HG03045 (cell line): ENCODE measurements around the gene VPS39.

Experiments
- ATAC-seq: cut with Tn5 transposase; IDR thresholded peaks from one replicate; pipeline ENCODE4 v1.9.1; 2021; ENCODE audit warnings: mild to moderate bottlenecking, moderate library complexity; ENCODE audit not compliant: unreplicated experiment

VPS39 gene

DNA sequence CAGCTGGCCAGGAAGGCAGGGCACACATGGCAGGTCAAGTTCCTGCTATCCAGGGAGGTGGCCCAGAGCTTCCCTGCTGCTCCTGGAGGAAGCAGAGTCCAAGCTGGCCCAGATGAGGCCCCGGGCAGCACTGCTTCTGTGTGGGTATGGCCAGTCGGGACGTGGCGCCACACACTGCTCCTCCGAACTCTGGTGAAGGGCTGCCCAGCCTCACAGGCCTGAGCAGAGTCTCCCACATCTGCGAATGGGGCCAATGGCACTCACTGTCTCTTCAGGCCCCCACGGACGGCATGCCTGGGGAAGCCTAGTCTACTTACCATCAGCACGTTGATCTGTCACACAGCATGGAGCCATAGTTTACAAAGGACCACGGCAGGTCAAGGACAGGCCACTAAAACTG is 49.2 kb downstream of the VPS39 start:
- ATAC-seq, result no peak

DNA sequence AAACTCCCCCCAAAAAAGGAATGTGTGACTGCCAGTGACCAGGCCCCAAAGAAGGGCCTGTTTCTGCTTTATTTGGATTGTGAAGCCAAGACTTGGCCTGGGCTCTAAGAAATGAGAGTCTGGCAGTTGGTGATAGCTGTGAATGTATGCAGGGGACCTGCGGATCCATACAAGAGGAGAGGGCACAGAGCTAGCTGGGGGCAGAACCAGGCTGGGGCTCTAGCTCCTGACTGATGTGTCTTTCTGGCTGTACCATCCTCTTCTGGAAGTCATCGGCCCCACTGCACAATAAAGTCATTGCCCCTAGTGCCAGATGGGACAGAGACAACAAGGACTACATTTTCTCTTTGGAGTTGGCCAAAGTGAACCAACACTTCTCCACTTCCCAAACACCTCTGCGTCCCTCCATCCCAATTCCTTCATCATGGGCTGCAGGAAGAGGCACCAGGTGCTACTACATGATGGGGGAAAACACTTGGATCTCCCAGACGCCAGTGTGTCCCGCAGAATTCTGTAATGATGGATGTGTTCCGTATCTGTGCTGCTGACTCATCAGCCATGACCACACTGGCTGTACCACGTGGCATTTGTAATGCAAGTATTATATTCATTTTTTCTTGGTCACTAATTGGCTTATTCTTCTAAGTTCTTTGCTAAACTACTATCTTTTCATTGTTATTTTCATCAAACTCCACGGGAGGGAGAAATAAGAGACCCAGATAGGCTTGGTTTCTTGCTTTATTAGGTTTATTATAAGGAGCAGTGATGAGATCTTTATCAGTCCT is 49.9 kb downstream of the VPS39 start:
- ATAC-seq, result no peak

DNA sequence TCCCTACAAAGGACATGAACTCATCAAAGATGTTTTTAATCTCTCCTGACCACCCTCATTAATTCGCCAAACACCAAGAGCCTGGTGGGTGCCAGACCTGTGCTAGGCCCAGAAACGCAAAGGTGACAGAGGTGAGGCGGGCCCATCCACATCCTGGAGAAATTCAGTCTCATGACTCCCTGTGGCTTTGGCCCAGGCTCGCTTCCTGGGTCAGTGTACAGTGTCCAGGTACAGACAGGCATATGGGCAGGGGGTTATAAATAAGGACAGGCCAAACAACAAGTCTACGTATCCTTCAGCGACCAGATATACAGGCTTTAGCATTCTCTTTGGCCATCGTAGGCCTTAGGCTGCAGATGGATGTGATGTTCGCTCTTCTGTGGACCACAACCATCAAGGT is 50.7 kb downstream of the VPS39 start:
- no peak for ATAC-seq

DNA sequence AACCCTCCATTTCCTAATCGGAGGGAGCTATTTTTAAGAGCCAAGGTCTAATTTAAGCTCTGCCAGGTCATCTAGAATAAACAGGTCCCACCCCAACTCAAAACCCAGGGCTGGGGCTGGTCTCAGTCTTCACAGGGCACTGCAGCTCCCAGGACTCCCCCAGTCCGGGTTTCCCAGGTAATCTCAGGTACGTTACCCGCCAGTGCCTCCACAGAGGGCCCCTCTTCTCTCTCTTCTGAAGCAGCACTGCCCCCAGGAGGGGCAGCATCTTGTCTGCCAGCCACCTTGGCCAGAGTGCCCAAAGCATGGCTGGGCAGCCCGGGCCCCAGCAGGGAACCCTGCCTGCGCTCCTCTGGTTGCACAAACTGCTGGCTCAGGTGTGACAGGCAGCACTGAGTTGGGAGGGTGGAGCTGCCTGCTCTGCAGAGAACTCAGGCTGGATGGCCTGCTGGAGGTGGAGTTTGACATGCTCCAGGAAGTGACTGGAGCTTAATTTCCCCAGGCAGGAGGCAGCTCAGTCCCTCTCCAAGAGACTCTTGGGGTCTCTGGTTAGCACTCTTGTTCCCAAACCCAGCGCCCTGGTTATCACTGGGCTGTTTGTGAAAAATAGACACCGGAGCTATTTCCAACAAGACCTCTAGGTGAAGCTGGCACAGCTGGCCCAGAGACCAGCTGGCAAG is 51.7 kb downstream of the VPS39 start, which contains the start of gene PLA2G4F:
PLA2G4F (minus strand) TSS at position 394 of the 680 bp plus-strand sequence; CDS start at position 307, 87 bp downstream.
- ATAC-seq, result no peak

DNA sequence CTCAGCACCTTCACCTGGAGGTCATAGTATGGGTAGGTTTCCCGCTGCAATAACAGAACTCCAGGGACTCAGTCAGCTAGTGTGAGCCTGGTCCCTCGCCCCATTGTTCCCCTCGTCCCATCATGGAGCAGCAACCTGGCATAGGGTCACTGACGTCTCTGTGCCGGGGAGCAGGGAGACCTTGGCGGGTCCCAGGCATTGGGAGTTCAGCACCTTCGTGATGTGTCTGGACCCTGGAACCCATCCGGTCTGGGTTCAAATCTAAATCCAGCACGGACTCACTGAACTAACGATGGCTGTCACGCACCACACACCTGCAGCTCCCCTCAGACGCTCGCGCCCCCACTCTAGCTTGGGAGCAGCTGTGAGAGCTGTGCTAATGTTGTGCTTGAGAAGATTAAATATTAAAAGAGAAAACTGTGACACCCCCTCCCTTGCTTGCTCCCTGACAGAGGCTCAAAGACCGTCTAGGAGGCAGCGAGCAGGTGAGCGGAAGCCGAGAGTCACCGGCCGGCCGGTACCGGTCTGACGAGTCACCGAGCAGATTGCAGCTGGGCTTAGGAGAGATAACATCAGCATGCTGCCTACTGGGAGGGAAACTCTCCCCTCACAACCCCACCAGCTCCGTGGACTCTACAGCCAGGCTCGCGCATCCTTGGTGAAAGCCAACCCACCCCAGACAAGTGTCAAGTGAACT is 52.4 kb downstream of the VPS39 start:
- ATAC-seq, result no peak

DNA sequence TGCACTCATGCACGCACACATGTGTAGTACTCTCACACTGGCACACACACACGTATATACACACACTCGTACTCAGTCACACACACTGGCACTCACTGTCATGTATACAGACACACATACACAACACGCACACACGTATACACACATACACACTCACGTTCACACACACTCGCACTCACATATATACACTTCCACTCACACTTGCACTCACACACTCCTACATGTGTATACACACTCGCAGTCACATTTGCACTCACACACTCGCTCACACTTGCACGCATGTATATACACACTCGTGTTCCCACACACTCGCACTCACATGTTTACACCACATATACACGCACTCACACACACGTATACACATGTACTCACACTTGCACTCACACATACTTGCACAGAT is 53.1 kb downstream of the VPS39 start:
- ATAC-seq, result no peak

DNA sequence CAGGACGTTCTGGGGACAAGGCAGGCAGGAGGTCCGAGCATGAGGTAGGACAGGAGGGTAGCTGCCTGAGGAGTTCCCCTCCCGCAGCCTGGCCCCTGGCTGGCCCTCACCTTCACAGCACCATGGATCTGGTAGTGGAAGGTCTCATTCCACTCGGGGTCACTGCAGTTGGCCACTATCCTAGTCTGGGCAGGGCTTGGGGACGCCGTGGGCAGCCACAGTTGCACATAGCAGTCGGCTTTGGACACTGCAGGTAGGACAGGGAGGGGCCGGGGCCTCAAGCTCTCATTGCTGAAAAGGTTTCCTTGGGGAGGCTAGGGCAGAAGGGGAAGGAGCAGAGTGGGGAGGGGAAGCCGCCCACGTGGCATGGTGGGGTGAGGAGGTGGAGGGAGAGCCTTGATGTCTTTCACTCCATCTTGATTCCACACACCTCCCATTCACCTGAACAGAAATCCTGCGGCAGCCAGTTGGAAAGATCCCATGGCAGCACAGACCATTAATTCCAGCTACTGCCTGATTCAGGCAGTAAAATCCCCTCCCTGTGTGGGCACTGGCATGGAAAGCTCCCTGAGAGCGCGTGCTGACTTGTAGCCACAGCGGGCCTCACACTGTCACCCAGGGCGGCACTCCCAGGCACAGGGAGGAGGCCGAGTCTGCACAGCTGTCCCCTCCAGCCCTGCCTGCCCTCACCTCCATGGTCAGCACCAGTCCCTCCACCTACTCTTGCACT is 53.7 kb downstream of the VPS39 start:
- ATAC-seq, result no peak

DNA sequence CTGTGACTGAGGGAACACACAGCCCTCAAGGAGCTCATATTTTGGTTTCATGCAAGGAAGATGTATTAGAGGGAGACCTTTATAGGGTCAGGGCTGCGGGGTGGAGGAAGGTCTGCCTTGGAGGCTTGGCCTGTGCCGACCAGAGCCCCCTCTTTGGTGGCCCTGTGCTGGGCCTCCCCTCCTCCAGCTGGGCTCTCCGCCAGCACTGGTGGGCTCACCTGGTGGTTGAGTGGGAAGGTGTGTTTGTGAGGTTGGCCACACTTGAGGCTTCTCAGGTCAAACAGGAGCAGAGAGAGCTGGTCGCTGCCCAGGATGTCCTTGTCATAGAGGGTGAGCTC is 54.3 kb downstream of the VPS39 start:
- no peak for ATAC-seq

DNA sequence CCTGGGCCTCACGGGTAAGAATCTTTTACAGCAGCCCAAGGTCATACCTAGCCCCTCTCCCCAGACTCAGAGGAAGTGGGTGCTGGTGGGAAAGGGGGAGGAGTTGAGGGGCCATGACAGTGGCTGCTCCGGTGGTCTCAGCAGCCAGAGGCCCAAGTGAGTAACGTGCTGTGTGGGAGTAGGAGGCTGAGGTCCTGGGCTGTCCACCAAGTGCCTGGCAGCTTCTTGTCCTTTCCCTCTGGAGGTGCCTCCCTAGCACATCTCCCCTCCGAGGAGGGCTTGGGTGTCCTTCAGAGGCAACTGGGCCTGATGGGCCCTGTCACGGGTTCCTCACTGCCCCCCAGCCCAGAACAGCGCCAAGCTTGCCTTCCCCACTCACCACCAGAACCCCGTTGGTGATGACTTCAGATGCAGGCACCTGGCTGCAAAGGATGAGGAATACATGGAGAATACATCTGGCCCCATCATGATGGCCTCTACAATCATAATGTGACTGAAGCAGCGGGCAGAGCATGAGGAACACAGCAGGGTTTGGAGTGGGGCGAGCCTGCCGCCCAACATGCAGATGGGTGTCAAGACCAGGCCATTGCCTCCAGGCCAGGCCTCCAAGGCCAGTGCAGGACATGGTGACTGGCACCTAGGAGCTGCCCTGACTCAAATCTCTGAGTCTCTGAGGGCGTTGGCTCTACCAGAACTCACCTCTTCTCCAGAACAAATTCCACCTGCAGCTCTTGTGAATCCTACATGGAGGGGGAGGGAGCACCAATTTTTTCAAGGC is 55.0 kb downstream of the VPS39 start:
- ATAC-seq, result no peak

DNA sequence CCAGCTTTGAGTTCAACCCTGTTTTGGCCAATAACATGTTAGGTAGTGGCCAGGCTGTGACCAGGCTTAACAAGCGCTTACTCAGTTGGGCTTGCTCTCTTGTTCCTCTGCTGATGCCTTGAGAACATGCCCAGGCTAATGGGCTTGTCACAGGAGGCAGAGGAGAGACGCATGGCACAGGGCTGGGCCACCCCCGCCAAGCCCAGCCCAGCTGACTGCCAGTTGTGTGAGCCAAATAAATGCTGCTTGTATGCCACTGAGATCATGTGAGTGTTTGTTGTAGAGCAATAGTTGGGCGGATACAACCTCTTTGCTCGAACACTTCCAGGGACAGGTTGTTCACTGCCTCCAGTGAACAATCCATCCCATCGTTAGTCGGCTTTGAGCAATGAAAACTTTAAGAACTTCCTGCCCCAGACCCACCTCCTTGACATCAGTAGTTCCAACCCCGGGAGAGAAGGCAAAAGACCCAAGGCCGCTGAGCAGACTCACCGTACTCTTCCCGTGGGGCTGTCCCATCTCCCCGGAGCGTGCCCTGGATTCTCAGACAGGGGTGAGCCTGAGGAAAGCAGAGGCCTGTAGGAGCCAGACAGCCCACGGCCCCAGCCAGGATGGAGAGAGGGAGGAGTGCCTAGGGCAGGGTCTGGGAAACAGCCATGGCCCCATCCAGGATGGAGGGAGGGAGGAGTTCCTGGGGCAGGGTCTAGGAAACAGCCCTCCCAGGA is 55.7 kb downstream of the VPS39 start:
- ATAC-seq, result no peak

DNA sequence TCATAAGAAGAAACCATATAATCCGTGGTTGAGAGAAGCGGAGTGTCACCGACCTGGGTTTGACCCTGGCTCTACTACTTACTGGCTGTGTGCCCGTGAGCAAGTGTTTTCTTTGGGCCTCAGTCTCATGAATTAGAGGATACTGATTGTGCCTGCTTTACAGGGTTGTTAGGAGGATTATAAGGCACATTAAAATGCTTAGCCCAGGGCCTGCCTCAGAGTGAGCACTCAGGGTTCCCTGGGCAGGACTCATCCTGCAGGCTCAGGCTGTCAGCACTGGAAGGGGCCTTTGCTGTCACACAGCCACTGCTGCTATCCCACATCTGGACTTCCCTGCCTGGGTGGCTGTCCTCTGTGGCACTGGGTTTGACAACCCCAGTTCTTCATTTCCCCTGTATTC is 56.4 kb downstream of the VPS39 start:
- no peak for ATAC-seq

DNA sequence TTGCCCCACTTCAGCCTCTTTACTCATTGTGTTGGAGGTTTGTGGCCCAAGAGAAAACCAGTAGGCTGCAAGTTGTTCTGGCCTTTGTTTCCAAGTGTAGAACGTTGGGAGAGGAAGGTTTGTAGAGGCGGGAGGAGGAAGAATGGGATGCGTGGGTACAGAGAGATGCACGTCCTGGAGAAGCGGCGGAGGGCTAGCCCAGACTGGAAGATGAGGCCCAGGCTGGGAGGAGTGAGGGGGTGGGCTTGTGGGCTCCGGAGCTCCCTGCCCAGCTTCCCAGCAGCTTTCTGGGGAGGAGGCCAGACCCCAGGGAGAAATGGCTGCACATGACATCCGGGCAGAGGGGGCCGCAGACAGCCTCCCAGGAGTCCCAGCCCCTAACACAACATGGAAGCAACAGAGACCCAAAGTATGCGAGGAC is 57.0 kb downstream of the VPS39 start:
- ATAC-seq, result no peak

DNA sequence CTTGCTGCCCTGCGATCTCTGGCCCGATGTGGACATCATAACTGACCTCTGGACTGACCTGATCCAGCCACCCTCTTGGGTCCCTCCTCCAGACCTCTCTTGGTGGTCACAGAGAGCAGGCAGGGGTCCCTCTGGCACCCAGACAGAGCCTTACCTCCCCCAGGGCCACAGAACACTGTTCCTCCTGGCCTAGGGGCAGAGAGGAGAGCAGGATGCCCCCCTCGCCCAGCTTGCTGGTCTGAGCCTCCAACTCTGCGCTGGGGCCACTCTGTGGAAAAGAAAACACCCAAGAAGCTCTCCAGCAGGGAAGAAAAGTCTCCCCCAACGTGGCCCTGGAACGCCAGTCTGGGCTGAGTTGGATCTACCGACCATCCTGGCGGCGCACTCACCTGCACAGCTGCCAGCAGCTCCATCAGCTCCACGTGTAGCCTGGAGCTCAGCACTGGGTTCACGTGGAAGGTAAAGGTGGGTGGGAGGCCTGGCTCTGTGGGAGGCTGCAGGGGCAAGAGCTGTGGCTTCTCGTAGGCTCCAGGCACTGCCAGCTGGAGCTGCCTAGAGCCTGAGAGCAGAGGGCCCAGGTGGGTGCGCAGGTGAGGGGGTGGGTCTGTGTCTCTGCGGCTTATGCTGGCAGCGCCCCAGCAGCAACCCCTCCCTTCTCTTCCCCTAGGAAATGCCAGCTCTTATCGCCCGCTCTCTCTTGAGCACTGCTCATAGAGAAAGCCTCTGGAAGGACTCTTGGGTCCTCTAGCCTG is 57.7 kb downstream of the VPS39 start:
- no peak for ATAC-seq

DNA sequence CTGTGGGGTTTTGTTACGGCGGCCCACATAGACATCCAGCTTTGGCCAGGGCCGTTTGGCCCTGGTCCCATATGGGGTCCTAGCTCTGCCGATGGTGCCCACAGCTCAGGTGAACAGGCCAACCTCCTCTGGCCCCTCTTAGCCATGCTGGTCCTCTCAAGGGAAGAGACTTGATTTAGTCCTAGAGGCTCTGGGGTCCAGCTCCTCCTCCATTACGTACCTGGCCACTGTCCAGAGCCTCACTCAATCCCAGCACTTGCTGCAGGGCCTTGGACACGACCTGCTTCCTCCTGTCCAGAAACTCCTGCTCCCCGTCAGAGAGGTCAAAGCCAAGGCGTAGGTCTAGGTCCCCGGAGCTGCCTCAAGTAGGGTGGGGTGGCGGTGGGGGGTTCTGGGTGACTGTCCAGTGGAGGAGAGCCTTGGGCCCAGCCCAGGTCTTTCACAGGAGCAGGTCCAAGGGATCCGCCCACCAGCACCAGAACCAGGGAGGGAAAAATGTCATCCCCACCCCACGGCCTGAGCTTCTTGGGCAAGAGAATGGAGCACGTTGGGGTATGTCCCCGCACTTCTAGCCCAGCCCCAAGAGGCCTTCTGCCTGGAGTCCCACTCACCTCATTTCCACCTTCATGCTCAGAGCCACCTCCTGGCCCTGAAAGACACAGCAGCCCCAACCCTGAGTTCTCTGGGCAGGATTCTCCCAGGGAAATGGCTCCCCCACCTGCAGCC is 58.4 kb downstream of the VPS39 start:
- no peak for ATAC-seq

DNA sequence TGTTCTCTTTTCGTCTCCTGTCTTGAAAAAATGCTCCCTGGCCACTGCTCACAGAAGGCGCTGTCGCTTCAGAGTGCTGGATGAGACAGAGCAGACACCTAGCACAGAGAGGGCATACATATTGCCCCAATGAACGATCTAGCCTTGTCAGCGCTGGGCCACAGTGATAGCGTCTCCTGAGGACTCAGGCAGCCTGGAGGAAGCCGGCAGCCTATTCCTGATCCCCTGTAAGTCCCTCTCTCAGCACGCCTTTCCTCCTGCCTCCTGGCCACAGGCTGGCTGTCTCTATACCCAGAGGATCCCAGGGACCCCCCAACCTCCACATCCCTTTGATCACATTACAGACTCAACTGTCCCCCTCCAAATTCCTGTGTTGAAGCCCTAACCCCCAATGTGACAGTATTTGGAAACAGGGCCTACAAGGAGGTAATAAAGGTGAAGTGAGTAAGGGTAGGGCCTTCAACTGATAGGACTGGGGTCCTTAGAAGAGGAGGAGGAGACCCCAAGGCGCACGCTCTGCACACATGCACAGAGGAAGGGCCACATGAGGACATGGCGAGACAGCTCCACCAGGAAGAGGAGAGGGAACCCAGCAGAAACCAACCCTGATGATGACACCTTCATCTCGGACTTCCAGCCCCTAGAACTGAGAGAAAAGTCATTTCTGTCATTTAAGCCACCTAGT is 59.2 kb downstream of the VPS39 start:
- ATAC-seq, result no peak

DNA sequence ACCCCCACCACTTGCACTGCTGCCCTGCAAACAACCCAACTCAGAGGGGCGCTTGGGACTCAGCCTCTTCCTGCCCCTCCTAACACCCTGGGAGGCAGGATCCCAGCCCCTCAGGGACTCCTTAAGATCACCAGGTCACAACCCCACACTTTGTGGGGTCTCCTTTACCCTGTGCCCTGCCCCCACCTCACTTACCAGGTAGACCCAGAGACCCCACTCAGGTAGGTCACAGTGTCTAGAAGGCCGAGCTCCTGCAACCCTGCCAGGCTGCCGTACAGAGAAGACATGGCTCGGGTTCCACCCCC is 60.7 kb downstream of the VPS39 start:
- no peak for ATAC-seq

DNA sequence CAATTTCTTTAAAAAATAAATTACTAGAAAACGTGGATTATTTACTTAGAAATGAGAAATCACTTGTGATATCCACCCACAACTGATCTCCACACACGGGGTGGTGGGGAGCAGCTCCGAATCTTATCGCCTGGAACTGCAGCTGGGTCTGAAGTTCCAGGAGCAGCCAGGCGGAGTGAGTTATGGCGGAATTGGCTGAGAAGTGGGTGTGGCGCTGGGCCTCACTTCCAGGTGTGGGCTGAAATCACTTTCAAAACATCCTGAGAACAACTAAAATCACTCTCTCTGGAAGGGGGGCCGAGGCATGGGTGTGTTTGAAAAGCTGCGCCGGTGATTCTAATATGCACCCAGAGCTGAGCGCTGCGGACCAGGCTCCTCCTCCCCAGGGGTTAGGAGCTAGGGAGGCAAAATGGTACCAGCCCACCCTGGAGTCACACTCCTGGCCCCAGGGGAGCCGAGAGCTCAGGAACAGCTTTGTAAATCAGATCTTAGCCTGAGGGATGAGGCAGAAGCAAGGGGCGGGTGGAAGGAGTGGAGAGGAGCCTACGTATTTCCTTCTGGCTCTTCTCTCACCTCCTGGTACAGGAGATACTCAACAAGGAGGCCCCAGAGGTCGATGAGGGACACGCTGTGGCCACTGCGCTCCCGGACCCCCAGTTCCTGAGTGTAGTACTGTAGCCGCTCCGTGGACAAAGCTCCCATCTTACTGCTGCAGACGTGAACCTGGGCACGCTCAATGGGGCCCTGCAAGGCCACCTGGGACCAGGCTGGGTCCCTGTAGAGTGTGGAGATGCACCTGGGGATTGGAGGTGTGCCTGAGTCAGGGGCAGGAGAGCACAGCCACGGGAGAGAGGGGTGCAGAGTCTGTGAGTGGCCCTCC is 61.3 kb downstream of the VPS39 start:
- no peak for ATAC-seq
